ENCODE results near the gene KRTAP4-11. TPM values are rescaled to one million over a fixed set of nuclear protein-coding genes. Genes with fewer than 3 reads are reported as not detected.
A peak's percentile ranks its signal among the peaks of the same experiment; 100 is the strongest.

Gene KRTAP4-11
- total and polyA plus RNA-seq, 2 of the 4 experiments (the other 2 are of a cell fraction) = not detected

DNA sequence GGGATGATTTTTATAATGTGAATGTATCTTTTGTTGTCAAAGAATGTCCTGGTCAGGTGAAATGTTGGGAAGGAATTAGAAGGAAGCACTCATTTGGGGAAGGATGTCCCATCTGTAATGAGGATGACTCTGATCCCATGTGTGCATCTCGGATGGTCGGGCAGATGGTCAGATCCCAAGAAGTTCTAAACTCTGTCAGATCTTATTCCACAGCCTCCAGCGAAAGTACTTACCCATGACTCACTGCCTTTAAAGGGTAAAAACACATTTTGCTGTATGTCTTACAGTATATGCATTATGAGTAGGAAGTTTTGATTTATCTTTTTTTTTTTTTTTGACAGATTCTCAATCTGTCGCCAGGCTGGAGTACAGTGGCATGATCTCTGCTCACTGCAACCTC is 548 bp upstream of the KRTAP4-11 start:
- H3K4me2 ChIP-seq (ENCODE audit: low read depth, low read length) = no peak overlapping the region
- no peaks in the 10 kb centered on the region for H3K79me1 ChIP-seq (ENCODE audit: low read depth in 1 of 2, low read length in 2 of 2)
- no peaks in the 10 kb centered on the region for H4K20me1 ChIP-seq (ENCODE audit: insufficient read depth, low read length)
- no peak overlapping the region for H2AK5ac ChIP-seq (ENCODE audit: low read depth, low read length)
- H3K36me3 ChIP-seq (ENCODE audit: control insufficient read depth, insufficient read depth, low read length) = no peaks in the 10 kb centered on the region
- TF ChIP-seq USF2 (IDR thresholded peaks at IDR 0.05; ENCODE audit: low read depth, low read length) (no peak), CTCF (conservative IDR thresholded peaks at IDR 0.05; ENCODE audit: low read depth, low read length) (no peak), MAFK (IDR thresholded peaks at IDR 0.05; ENCODE audit: low read depth, low read length) (no peak), RFX5 (IDR thresholded peaks at IDR 0.05; ENCODE audit: low read depth, low read length) (no peak), RCOR1 (IDR thresholded peaks at IDR 0.05; ENCODE audit: insufficient replicate concordance, low read length) (no peak), BHLHE40 (IDR thresholded peaks at IDR 0.05; ENCODE audit: low read depth, low read length) (no peak), POLR2A (IDR thresholded peaks at IDR 0.05; ENCODE audit: low read depth, low read length) (no peak), ELK1 (IDR thresholded peaks at IDR 0.05; ENCODE audit: borderline replicate concordance, low read depth, low read length) (no peak), FOS (IDR thresholded peaks at IDR 0.05; ENCODE audit: low read depth, low read length) (no peak), CEBPB (IDR thresholded peaks at IDR 0.05; ENCODE audit: low read depth, low read length) (no peak)
- no peak overlapping the region for H3K9ac ChIP-seq (ENCODE audit: low read depth, low read length)
- H3K23ac ChIP-seq (ENCODE audit: low read depth, low read length) = no peak overlapping the region
- ChIA-PET POLR2A (ENCODE audit: unreplicated experiment) (no interaction called here), CTCF (no interaction called here)
- H3K4me1 ChIP-seq (ENCODE audit: control insufficient read depth, insufficient read depth, low read length) = no peaks in the 10 kb centered on the region
- H2BK20ac ChIP-seq (ENCODE audit: low read depth, low read length) = no peak overlapping the region
- H2BK120ac ChIP-seq (ENCODE audit: low read depth, low read length) = no peak overlapping the region
- intact Hi-C loops (cut with micrococcal nuclease) = no loop called here
- no TSS peak for BruUV-seq (replicated peaks)
- ATAC-seq (ENCODE audit: low read depth) = peak; percentile 22; the same call in 1 of the 2 replicates
- peak overlapping the region; percentile 36; the same call in 1 of the 2 replicates for H3K4ac ChIP-seq (ENCODE audit: low read depth, low read length)
- H3K27ac ChIP-seq (ENCODE audit: insufficient read depth, low read length) = no peak overlapping the region
- dilution Hi-C loops (cut with HindIII; ENCODE audit: low sequenced_read_pairs, unreplicated experiment) = no loop called here
- H3K9me1 ChIP-seq (ENCODE audit: insufficient read depth, low read length) = no peaks in the 10 kb centered on the region; the same call in 1 of the 2 replicates
- no CpG with 5 or more reads among the region's 4 CpGs for WGBS, 2 experiments (ENCODE audit: extremely low coverage in 2 of 2, insufficient read length in 1 of 2)
- no peaks in the 10 kb centered on the region for H3K27me3 ChIP-seq (ENCODE audit: control insufficient read depth, insufficient read depth, low read length)
- H4K8ac ChIP-seq (ENCODE audit: low read depth in 2 of 2, low read length in 2 of 2) = peak overlapping the region in 1 of 2 experiments; percentile 62; a peak in 2 of 4 replicates
- in situ Hi-C loops (cut with MboI; ENCODE audit: low sequenced_read_pairs) = no loop called here
- H2BK5ac ChIP-seq (ENCODE audit: low read depth, low read length, poor library complexity, severe bottlenecking) = no peak overlapping the region
- H4K91ac ChIP-seq (ENCODE audit: insufficient read depth, low read depth, low read length) = 0 out of 2 replicates have a peak overlapping the region, but pooled peaks have one; percentile 30
- DNase-seq = peak; percentile 38
- H2BK15ac ChIP-seq (ENCODE audit: low read depth, low read length) = no peak overlapping the region
- no peak overlapping the region for H3K4me3 ChIP-seq (ENCODE audit: insufficient read depth, low read depth, low read length)
- H3K14ac ChIP-seq (replicated peaks; ENCODE audit: low read depth, low read length) = no peak overlapping the region
- H3K9me3 ChIP-seq (ENCODE audit: control insufficient read depth, insufficient read depth, low read length) = peaks cover 2% of the 10 kb centered on the region; the same call in 1 of the 2 replicates
- no peak overlapping the region for H2AK9ac ChIP-seq (replicated peaks; ENCODE audit: low read depth, low read length, poor library complexity)
- no peak overlapping the region for H2AFZ ChIP-seq (replicated peaks; ENCODE audit: low read length, poor library complexity)
- H3K18ac ChIP-seq (ENCODE audit: low read depth, low read length) = no peak overlapping the region
- H4K5ac ChIP-seq (ENCODE audit: low read depth, low read length) = no peak overlapping the region
- H3K56ac ChIP-seq (ENCODE audit: extremely low read depth, insufficient read depth, low read length) = no peak overlapping the region

Data from IMR-90 (cell line).